Anterior cingulate cortex (tissue), 58 donors: Measurements from ENCODE around the gene BRMS1.
A peak's percentile ranks its signal among the peaks of the same experiment; 100 is the strongest.
"Not testable (repeated sequence)": the region's sequence is repeated elsewhere in the genome, so short reads cannot be mapped to it uniquely, and the experiment has no call there.

Source experiments
- DNase-seq, 58 donors: peaks; one replicate each; lab custom pipeline; 2025; lab: John Stamatoyannopoulos, UW

The BRMS1 gene

GRCh38 chr11:66312549-66313320 lies 32.2 kb downstream of the BRMS1 start:
- peak; percentile 46 to 98 (median 90) for DNase-seq

DNA sequence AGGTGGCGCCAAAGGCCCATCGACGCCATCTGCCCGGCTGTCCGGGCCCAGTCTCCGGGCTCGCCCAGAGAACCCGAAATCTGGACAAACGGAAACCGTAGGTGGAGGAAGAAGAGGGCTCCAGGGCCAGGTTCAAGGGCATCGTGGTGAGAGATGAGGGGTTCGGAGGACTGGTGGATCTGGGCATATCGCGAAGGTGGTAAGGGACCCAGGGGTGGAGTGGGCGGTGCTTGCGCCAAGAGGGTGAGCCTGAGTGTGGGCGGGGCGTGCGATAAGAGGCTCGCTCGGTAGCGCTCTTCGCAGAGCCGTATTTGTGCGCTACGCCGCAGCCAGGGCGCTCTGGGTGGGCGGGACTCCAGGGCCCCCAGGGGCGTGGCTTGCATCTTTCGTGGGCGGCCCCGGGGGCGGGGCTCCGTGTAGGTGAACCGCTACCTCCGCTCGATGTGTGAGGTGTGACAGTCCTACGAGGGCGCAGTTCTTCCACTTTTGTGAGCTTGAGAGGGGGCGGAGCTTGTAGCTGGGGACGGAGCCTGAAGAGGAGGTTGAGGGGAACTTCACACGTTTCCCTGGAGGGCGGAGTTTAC lies 32.8 kb downstream of the BRMS1 start:
- DNase-seq: peak in 56 of 58 donors; percentile 32 to 93 (median 80)

GRCh38 chr11:66311470-66311964 lies 33.4 kb downstream of the BRMS1 start:
- no peak for DNase-seq

DNA sequence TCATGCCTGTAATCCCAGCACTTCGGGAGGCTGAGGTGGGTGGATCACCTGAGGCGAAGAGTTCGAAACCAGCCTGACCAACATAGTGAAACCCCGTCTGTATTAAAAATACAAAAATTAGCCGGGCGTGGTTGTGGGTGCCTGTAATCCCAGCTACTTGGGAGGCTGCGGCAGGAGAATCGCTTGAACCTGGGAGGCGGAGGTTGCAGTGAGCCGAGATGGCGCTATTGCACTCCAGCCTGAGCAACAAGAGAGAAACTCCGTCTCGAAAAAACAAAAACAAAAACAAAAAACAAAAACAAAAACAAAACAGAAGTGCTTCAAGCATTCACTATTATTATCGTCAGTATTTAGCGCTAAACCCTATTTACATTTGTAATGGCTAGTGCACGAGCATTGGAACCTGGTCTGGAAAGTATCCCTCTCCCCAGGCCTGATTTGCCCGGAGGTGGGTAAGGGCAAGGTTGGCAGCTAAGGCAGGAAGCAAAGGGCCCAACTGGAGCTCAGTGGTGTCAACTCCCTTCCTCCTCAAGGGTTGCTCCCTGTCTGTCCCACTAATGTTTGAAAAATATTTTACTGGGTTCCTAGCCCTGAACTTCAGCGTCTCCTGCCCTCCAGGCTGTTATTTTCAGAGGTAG lies 34.0 kb downstream of the BRMS1 start:
- DNase-seq: not testable (repeated sequence)

DNA sequence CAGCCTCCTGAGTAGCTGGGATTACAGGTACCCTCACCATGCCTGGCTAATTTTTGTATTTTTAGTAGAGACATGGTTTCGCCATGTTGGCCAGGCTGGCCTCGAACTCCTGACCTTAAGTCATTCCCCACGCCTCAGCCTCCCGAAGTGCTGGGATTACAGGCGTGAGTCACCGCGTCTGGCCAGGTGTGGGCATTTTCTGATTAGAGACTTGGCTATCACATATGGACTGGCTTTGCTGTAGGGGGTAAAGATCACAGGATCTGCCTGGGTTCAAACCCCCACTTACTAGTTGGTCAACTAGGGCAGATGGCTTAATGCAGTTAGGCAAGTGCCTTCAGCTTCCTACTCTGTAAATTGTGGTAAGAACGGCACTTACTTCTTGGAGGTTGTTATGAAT lies 34.6 kb downstream of the BRMS1 start:
- DNase-seq: no peak

DNA sequence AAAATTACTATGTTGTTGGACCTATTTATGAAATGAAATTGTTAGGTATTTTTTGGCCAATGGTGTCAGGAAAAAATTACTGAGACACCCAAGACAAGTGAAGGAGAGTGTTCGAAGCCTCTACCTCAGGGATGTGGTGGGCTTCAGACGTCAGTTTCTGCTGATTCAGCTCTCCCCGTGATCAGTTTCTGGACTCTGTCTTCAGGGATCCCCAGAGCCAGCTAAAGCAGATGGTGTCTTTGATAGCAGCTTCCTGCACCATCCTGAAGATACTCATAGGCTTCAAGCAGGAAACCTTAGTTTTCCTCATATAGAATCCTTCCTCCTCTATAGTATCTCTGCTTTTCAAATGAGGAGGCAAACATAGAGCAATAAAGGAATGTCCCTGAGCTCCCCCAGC lies 35.4 kb downstream of the BRMS1 start:
- no peak for DNase-seq

- no peak for DNase-seq
Measured at GRCh38 chr11:66302656-66303055, 42.2 kb downstream of the BRMS1 start.

DNA sequence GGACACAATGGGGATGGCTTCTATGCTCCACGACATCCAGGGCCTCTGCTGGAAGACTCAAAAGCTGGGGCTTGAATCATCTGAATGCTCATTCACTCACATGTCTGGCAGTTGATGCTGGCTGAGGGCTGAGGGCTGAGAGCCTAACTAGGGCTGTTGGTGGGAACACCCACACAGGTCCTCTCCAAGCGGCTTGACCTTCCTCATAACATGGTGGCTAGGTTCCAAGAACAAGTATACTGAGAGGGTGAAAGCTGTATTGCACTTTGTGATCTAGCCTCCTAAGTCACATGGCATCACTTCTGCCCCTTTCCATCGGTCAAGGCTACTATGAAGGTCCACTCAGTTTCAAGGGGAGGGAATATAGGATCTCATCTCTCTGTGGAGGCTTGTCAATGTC lies 45.7 kb downstream of the BRMS1 start:
- no peak for DNase-seq

DNA sequence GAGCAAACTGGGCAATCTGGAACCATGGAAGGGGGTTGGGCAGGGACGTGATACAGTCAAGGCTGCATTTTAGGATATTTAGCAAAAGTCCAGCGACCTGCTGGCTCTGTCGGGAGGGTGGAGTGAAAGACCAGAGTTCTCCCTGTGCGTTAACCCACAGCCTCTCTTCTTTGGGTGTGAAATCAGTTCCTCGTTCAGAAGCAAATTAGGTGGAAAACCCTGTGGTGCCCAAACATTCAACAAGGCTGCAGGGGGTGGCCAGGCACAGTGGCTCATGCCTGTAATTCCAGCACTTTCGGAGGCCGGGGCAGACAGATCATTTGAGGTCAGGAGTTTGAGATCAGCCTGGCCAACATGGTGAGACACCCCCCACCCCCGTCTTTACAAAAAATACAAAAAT lies 47.3 kb downstream of the BRMS1 start:
- no peak for DNase-seq

- DNase-seq: no peak
Measured at GRCh38 chr11:66294626-66295620, 50.0 kb downstream of the BRMS1 start.

DNA sequence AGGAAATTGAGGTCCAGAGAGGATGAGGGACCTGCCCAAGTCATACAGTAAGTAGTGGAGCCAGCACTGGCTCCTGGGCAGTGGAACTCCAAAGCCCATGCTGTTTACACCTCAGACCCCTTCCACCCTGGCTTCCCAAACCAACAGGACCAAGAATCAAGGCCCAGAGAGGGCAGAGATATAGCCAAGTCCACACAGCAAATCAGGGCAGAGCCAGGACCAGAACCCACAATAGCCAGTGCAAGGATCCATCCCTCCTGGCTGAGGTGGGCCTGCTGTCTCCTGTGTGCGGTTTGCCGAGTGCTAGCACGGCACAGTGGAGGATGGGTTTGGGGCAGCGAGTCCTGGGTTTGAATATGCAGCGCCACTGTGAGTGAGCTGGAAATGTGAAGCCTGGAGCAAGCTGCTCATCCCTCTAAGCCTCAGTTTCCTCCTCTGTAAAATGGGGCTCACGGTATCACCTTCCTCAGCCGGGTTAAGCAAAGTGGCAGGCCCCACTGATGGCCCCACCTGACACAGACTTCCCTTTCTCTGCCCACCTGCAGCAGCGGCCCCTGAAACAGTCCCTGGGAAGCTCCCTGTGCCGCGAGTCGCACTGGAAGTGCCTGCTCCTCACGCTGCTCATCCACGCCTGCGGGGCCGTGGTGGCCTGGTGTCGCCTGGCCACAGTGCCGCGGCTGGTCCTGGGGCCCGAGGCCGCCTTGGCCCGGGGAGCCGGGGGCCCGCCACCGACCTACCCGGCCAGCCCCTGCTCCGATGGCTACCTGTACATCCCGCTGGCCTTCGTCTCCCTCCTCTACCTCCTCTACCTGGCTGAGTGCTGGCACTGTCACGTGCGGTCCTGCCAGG lies 50.9 kb downstream of the BRMS1 start:
- DNase-seq: no peak

- DNase-seq: peak in 5 of 58 donors; percentile 10 to 49 (median 32)
Measured at GRCh38 chr11:66293352-66293751, 51.6 kb downstream of the BRMS1 start.

GRCh38 chr11:66292543-66293332 lies 52.2 kb downstream of the BRMS1 start:
- DNase-seq: peak in 2 of 58 donors; percentile 36 to 38

GRCh38 chr11:66291706-66292542 lies 53.0 kb downstream of the BRMS1 start, which contains the start of gene TMEM151A:
TSS of gene TMEM151A (plus strand) at chr11:66291894. CDS start at chr11:66292014, 120 bp downstream.
- DNase-seq: peak in 18 of 58 donors; percentile 25 to 67 (median 45)

DNA sequence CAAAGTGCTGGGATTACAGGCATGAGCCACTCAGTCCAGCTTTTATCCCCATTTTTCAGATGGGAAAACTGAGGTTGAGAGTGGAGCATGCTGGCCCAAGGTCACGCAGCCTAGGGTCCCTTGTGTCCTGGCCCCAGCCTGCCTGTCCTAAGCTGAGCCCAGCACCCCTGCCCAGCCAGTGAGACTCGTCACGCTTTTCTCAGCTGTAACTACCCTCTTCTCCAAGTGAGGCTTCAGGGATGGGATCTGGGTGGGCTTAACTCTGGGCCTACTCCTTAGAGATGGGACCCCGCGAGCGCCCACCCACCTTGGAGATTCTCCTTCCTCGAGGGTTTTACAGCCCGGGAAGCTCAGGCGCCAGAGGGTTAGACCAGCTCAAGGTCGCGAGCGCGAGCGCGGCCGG lies 53.6 kb downstream of the BRMS1 start:
- DNase-seq: peak in 2 of 58 donors; percentile 20 to 40

GRCh38 chr11:66290330-66290621 lies 54.6 kb downstream of the BRMS1 start:
- no peak for DNase-seq

DNA sequence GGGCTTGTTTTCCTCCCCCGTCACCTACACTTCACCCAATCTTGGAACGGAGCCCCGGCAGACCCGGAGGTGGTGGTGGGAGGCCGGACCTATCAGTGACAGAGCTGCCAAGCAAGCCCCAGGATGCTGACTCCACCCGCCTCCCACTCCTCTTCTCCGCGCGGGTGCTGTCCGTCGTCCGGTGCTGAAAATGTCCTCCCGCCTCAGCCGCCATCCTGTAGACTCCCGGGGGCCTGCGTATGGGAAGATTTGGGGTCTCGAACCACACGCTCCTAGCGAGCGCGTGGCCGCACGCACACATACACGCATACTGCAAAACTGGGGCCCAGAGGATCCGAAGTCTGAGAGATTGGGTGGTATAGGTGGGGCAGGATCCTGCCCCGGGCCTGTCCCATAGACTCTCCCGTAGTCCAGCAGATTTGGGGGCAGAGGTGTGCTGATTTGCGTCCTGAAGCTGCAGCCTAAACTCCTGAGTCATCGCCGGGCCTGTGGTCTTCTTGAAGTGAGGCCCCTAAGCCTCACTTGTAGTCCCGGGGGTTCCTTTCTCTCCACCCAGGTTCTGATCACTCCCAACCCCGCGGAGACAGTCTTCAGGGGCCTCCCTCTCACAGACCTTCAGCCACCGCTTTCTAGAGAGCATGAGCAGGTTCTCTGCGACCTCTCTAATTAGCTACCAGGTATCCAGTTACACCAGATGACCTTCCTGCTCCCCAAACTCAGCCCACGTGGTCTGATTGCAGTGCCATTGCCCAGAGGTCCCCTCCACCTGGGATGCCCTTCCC lies 55.2 kb downstream of the BRMS1 start:
- peak in 23 of 58 donors; percentile 60 to 95 (median 78) for DNase-seq
